H7 (cell line): ENCODE results near the gene PRDM2. TPM values are rescaled to one million over a fixed set of nuclear protein-coding genes. Genes with fewer than 3 reads are reported as not detected.

Source experiments
- DNase-seq: peaks from one replicate; pipeline ENCODE4 v3.0.0; 2012
- H3K27me3 ChIP-seq: 2 replicates; pipeline ENCODE4 v1.6.0; 2011; ENCODE audit warnings: mild to moderate bottlenecking, low read length; ENCODE audit not compliant: control insufficient read depth, insufficient read depth
- H3K36me3 ChIP-seq: replicated peaks from 2 replicates; pipeline ENCODE4 v1.5.1; 2011; ENCODE audit warnings: low read length; ENCODE audit not compliant: control insufficient read depth, insufficient read depth
- H3K4me3 ChIP-seq: 2 replicates; pipeline ENCODE4 v1.5.1; 2011; ENCODE audit warnings: low read depth, mild to moderate bottlenecking, control low read depth, low read length, moderate library complexity; ENCODE audit not compliant: insufficient read depth
- total RNA-seq: library from RNA; depleted of rRNA; stranded (reverse); fragments of >200 nt; shearing (Covaris generic); gene quantifications from 2 replicates; pipeline ENCODE4 v1.2.3, GENCODE V29; 2014

Gene PRDM2
- total RNA-seq, 1 experiment from 2014 or later, result 8.6 TPM

DNA sequence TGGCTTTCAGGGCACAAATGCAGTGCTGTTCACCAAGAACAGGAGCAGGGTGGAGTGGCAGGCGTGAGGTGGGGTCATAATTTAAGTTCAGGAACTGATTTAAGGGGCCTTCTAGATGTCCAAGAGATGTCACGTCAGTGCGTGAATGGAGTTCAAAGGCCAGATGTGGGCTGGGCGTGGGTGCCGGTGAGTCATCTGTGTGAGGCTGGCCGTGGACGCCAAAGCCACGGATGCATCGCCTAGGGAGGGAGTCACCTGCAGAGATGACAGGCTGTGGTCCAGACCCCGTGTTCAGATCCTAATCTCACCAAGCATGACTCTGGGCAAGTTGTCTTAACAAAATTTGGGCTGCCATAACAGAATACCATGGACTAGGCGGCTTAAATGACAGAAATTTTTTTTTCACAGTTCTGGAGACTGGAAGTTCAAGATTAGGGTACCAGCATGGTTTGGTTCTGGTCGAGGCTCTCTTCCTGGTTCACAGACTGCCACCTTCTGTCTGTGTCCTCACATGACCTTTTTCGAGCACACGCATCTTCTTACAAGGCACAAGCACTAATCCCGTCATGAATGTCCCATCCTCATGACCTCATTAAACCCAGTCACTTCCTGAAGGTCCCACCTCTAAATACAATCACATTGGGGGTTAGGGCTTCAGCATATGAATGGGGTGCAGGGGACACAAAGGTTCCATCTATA is 109.6 kb downstream of the PRDM2 start:
- H3K27me3 ChIP-seq, result no peaks in the 10 kb centered on the region
- no peak overlapping the region for H3K4me3 ChIP-seq
- no peak for DNase-seq
- H3K36me3 ChIP-seq, result no peaks in the 10 kb centered on the region

GRCh38 chr1:13812456-13813397 is 112.7 kb downstream of the PRDM2 start:
- Histone ChIP-seq H3K36me3 (no peaks in the 10 kb centered on the region), H3K27me3 (no peaks in the 10 kb centered on the region), H3K4me3 (no peak overlapping the region)
- no peak for DNase-seq

DNA sequence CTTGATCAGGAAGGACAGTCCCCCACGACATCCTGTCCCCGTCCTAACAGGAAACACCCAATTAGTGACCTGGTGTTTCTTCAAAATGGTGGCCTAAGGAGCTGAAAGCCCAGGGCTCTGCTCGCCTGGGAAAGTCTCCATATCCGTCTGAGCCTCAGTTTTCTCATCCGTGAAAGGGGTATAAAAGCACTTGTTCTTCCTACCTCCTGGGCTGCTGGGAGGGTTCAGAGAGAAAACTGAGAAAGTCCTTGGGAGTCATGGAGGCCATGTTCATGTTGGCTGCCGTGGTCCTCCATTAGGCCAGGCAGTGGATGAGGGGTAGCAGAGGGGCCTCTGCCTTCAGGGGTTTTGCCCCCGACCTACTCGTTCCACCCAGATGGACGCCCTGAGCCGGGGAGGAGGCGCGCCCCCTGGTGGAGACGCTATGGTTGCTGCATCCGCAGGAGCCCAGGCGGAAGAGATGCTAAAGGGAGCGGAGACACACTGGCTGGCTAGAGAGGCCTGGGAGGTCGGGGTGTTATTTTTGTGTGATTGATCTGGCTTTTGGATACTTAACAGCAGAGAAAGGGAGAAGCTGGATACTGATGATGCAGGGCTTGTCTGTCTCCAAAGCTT is 113.5 kb downstream of the PRDM2 start:
- no peaks in the 10 kb centered on the region for H3K27me3 ChIP-seq
- H3K4me3 ChIP-seq, result no peak overlapping the region
- H3K36me3 ChIP-seq, result no peaks in the 10 kb centered on the region
- peak; percentile 92 for DNase-seq

- Histone ChIP-seq H3K36me3 (no peaks in the 10 kb centered on the region), H3K27me3 (no peaks in the 10 kb centered on the region), H3K4me3 (no peak overlapping the region)
- DNase-seq, result no peak
Observed at GRCh38 chr1:13814131-13814530, 114.1 kb downstream of the PRDM2 start.

DNA sequence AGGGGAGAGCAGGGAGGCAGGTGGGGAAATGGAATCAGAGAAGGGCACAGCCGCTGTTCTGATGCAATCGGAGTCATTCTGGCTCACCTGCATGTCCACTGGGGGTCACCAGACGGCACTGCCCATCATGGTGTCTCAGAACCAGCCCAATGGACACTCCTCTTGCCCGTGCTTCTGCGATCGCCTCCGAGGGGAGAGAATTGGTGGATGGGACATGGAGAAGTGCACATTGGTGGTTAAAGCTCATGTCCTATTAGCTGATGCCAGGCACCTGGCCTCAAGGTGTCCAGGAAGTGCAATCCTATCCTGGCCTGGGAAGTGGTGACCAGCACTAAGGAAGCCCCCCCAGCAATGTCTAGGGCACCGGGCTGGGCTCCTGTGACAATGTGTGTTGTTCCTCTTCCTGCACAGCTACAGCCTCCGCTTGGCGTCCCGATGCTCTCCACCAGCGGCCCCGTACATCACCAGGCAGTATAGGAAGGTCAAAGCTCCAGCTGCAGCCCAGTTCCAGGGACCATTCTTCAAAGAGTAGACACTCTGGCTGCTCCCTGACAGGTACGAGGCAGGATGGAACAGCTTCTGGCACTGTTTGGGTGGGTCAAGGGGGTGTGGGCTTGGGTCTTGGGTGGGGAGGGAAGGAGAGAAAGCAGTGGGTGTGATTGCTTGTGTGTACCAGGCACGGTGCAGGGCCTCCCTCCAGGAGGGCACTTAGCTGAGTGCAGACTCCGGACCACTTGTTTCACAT is 116.2 kb downstream of the PRDM2 start:
- Histone ChIP-seq H3K4me3 (no peak overlapping the region), H3K27me3 (no peaks in the 10 kb centered on the region), H3K36me3 (no peaks in the 10 kb centered on the region)
- DNase-seq, result no peak

- Histone ChIP-seq H3K4me3 (no peak overlapping the region), H3K36me3 (no peaks in the 10 kb centered on the region), H3K27me3 (no peaks in the 10 kb centered on the region)
- no peak for DNase-seq
Observed at GRCh38 chr1:13817906-13818305, 117.9 kb downstream of the PRDM2 start.

DNA sequence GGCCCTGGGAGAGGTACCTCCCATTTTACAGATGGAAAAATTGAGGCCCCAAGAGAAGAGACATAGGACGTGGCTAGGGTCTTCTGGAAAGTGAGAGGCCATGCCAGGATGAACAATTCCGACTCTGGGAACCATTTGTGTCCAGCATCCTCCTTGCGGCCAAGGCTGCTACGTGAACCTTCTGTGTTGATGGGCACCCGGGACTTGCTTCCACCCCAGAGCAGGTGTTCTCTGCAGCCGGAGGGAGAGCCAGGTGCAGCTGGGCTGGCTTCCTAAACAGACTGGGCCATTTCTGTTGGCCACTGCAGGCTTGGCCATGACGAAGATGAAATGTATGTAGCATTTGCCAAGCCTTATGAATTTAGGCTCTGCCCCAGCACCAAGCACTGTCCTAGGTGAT is 118.9 kb downstream of the PRDM2 start:
- DNase-seq, result no peak
- Histone ChIP-seq H3K4me3 (no peak overlapping the region), H3K27me3 (no peaks in the 10 kb centered on the region), H3K36me3 (no peaks in the 10 kb centered on the region)

DNA sequence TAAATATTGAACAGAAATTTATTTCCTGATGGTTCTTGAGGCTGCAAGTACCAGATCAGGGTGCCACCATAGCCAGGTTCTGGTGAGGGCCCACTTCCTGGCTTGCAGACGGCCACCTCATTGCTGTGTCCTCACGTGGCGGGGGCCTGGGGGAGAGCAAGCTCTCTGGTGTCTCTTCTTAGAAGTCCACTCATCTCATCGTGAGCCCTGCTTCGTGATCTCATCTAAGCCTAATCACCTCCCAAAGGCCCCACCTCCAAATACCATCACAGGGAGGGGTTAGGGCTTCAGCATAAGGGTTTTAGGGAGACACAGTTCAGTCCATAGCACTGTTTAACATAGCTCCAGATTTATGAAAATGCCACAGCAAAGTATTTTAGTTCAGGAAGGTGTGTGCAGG is 119.7 kb downstream of the PRDM2 start:
- no peak overlapping the region for H3K4me3 ChIP-seq
- DNase-seq, result no peak
- no peaks in the 10 kb centered on the region for H3K36me3 ChIP-seq
- H3K27me3 ChIP-seq, result no peaks in the 10 kb centered on the region

DNA sequence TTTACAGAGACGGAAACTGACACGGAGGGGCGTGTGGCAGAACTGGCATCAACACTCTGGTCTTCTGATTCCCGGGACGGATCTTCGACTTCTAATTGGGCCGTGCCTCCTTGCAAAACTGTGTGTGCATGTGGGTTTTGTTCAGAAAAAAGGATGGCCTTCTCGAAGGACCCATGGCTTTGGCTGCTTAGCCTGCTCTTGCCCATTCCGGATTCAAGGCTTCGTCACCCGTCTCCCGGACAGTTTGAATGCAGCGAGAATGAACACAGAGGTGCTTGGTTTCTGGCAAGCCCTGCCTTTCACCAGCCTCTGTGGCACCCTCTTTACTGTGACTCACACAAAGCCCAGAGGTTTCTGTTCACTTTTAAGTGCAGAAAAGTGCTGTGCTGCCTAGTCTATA is 120.1 kb downstream of the PRDM2 start:
- no peaks in the 10 kb centered on the region for H3K27me3 ChIP-seq
- H3K4me3 ChIP-seq, result no peak overlapping the region
- no peak for DNase-seq
- H3K36me3 ChIP-seq, result no peaks in the 10 kb centered on the region

DNA sequence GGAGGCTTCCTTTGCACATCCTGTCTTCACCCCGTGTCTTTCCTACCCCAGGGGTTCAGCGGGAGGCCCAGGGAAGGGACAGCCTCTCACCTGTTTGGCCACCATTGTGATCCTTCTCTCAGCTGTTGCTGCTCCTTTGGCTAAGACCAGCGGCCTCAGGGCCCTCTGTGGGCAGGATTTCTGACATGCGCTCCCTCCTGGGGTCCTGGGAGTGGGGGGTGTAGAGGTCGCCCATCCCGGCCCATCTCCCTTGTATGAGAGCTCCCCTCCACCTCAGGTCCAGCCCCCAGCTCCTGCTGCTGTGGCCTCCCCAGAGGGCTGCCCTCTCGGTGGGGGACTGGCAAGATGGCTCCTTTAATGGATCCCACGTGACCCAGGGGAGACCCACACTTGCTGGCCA is 120.5 kb downstream of the PRDM2 start:
- Histone ChIP-seq H3K4me3 (no peak overlapping the region), H3K27me3 (no peaks in the 10 kb centered on the region), H3K36me3 (no peaks in the 10 kb centered on the region)
- DNase-seq, result no peak

DNA sequence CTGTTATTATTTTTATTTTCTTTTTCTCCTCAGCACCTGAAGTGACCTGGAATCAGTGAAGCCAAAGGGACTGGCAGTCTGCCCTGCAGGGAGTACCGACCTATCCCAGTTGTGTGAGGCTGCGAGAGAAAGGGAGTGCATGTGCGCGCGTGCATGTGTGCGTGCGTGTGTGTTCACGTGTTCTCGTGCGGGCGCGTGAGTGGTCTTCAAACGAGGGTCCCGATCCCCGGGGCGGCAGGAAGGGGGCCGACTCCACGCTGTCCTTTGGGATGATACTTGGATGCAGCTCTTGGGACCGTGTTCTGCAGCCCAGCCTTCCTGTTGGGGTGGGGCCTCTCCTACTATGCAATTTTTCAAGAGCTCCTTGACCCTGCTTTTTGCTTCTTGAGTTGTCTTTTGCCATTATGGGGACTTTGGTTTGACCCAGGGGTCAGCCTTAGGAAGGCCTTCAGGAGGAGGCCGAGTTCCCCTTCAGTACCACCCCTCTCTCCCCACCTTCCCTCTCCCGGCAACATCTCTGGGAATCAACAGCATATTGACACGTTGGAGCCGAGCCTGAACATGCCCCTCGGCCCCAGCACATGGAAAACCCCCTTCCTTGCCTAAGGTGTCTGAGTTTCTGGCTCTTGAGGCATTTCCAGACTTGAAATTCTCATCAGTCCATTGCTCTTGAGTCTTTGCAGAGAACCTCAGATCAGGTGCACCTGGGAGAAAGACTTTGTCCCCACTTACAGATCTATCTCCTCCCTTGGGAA is 123.3 kb downstream of the PRDM2 start:
- H3K4me3 ChIP-seq, result no peak overlapping the region
- no peaks in the 10 kb centered on the region for H3K36me3 ChIP-seq
- H3K27me3 ChIP-seq, result peaks cover 3% of the 10 kb centered on the region
- DNase-seq, result no peak

GRCh38 chr1:13823936-13824335 is 123.9 kb downstream of the PRDM2 start:
- no peak for DNase-seq
- H3K4me3 ChIP-seq, result no peak overlapping the region
- no peaks in the 10 kb centered on the region for H3K36me3 ChIP-seq
- peaks cover 3% of the 10 kb centered on the region for H3K27me3 ChIP-seq

- Histone ChIP-seq H3K4me3 (no peak overlapping the region), H3K36me3 (no peaks in the 10 kb centered on the region), H3K27me3 (peaks cover 4% of the 10 kb centered on the region)
- no peak for DNase-seq
Observed at GRCh38 chr1:13824626-13825025, 124.6 kb downstream of the PRDM2 start.

DNA sequence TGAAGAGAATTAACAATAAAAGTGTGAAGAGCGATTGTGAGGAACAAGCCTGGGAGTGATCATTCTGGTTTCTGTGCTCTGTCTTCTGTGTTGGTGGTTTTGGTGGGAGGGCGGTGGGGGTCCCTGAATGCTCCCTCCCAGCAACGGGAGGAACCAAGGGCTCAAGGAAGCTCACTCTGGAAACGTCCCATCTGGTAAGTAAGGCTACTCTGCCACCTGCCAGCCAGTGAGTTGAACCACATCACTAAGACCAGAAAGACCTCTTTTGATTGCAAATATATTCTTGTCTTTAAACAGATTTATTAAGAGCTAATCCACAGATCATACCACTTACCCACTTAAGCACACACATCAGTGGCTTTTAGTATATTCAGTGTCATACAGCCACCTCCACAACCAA is 125.0 kb downstream of the PRDM2 start:
- no peaks in the 10 kb centered on the region for H3K36me3 ChIP-seq
- peaks cover 4% of the 10 kb centered on the region for H3K27me3 ChIP-seq
- no peak for DNase-seq

More for the DNA sequence above, 125.0 kb downstream of the PRDM2 start:
- H3K4me3 ChIP-seq, result no peak overlapping the region
